ENCODE data around the gene TEX2.
A peak's percentile ranks its signal among the peaks of the same experiment; 100 is the strongest.

Gene TEX2

GRCh38 chr17:64263000-64263766, at the start of gene TEX2:
TEX2 (minus strand) TSS chr17:64263260; CDS start chr17:64214217, 49,043 bp downstream.
- DNase-seq (ENCODE audit: low read depth) = no peak

GRCh38 chr17:64309710-64310109, 46.6 kb upstream of the TEX2 start:
- no peak for DNase-seq (ENCODE audit: low read depth)

- DNase-seq (ENCODE audit: low read depth) = no peak
These were observed 46.0 kb upstream of the TEX2 start for GRCh38 chr17:64309021-64309420.

GRCh38 chr17:64306850-64307463, 43.9 kb upstream of the TEX2 start:
- DNase-seq (ENCODE audit: low read depth) = peak; percentile 32

GRCh38 chr17:64304551-64304950, 41.5 kb upstream of the TEX2 start:
- DNase-seq (ENCODE audit: low read depth) = no peak

- no peak for DNase-seq (ENCODE audit: low read depth)
These were observed 37.6 kb upstream of the TEX2 start for GRCh38 chr17:64300699-64300965.

GRCh38 chr17:64297467-64298088, 34.5 kb upstream of the TEX2 start:
- no peak for DNase-seq (ENCODE audit: low read depth)

- no peak for DNase-seq (ENCODE audit: low read depth)
These were observed 33.2 kb upstream of the TEX2 start for GRCh38 chr17:64296246-64296645.

GRCh38 chr17:64295146-64295545, 32.1 kb upstream of the TEX2 start:
- DNase-seq (ENCODE audit: low read depth) = no peak

GRCh38 chr17:64291268-64291851, 28.3 kb upstream of the TEX2 start:
- no peak for DNase-seq (ENCODE audit: low read depth)

GRCh38 chr17:64289741-64290141, 26.7 kb upstream of the TEX2 start:
- DNase-seq (ENCODE audit: low read depth) = no peak

- DNase-seq (ENCODE audit: low read depth) = no peak
These were observed 19.7 kb upstream of the TEX2 start for GRCh38 chr17:64282753-64283080.

- DNase-seq (ENCODE audit: low read depth) = peak; percentile 44
These were observed 19.1 kb upstream of the TEX2 start for GRCh38 chr17:64281962-64282752.

- no peak for DNase-seq (ENCODE audit: low read depth)
These were observed 15.6 kb upstream of the TEX2 start for GRCh38 chr17:64278614-64279013.

- DNase-seq (ENCODE audit: low read depth) = no peak
These were observed 14.9 kb upstream of the TEX2 start for GRCh38 chr17:64277831-64278562.

GRCh38 chr17:64276961-64277505, 14.0 kb upstream of the TEX2 start:
- no peak for DNase-seq (ENCODE audit: low read depth)

- DNase-seq (ENCODE audit: low read depth) = no peak
These were observed 12.0 kb upstream of the TEX2 start for GRCh38 chr17:64275016-64275415.

- no peak for DNase-seq (ENCODE audit: low read depth)
These were observed 9.9 kb upstream of the TEX2 start for GRCh38 chr17:64273006-64273405.

- no peak for DNase-seq (ENCODE audit: low read depth)
These were observed 7.8 kb upstream of the TEX2 start for GRCh38 chr17:64270885-64271284.

- DNase-seq (ENCODE audit: low read depth) = no peak
These were observed 6.9 kb upstream of the TEX2 start for GRCh38 chr17:64269687-64270649.

Data from non-pigmented ciliary epithelial cell (primary cell).